Fibroblast of lung (primary cell): ENCODE measurements around the gene CCL13. TPM values are rescaled to one million over a fixed set of nuclear protein-coding genes. Genes with fewer than 3 reads are reported as not detected.

ENCODE experiments used
- DNase-seq, 2 donors: peaks; one replicate each; pipeline versions ENCODE4 v3.0.0 to v3.0.0-alpha.2; 2010; ENCODE audit warnings: low read depth in 2 of 2
- H2AFZ ChIP-seq: 2 replicates; pipeline ENCODE4 v1.5.1; 2012; ENCODE audit warnings: low read length, control low read depth, inconsistent platforms
- H3K27ac ChIP-seq: 2 replicates; pipeline ENCODE4 v1.5.1; 2011; ENCODE audit warnings: low read length, control low read depth; ENCODE audit not compliant: insufficient read depth
- H3K27me3 ChIP-seq: 2 replicates; pipeline ENCODE4 v1.5.1; 2011; ENCODE audit warnings: mild to moderate bottlenecking, low read length; ENCODE audit not compliant: control insufficient read depth, insufficient read depth
- H3K36me3 ChIP-seq: 2 replicates; pipeline ENCODE4 v1.5.1; 2011; ENCODE audit warnings: low read length; ENCODE audit not compliant: control insufficient read depth, insufficient read depth
- H3K4me1 ChIP-seq: 2 replicates; pipeline ENCODE4 v1.5.1; 2011; ENCODE audit warnings: low read length; ENCODE audit not compliant: control insufficient read depth, insufficient read depth; ENCODE audit errors: extremely low read depth
- H3K4me2 ChIP-seq: 2 replicates; pipeline ENCODE4 v1.5.1; 2011; ENCODE audit warnings: low read length, control low read depth; ENCODE audit not compliant: insufficient read depth; ENCODE audit errors: extremely low read depth
- H3K4me3 ChIP-seq, 4 experiments: fragments of 200-600 bp in 1 of 4; sonication (generic) in 1 of 4; replicated peaks in 1 of 4; 2 replicates each; pipeline ENCODE4 v1.5.1; 2011 to 2016; ENCODE audit warnings: low read length in 4 of 4, low read depth in 3 of 4, mild to moderate bottlenecking in 3 of 4, control low read depth in 2 of 4, inconsistent platforms in 1 of 4, mixed read lengths in 1 of 4; ENCODE audit not compliant: insufficient read depth in 1 of 4; ENCODE audit errors: control extremely low read depth in 1 of 4
- H3K79me2 ChIP-seq: 2 replicates; pipeline ENCODE4 v1.5.1; 2012; ENCODE audit warnings: mild to moderate bottlenecking, low read length, inconsistent platforms; ENCODE audit not compliant: control insufficient read depth, insufficient read depth
- H3K9ac ChIP-seq: 2 replicates; pipeline ENCODE4 v1.5.1; 2011; ENCODE audit warnings: mild to moderate bottlenecking, low read length, control low read depth; ENCODE audit not compliant: insufficient read depth
- H3K9me3 ChIP-seq: 2 replicates; pipeline ENCODE4 v1.5.1; 2012; ENCODE audit warnings: low read depth, low read length; ENCODE audit not compliant: control insufficient read depth, insufficient read depth
- H4K20me1 ChIP-seq: 2 replicates; pipeline ENCODE4 v1.5.1; 2011; ENCODE audit warnings: low read length; ENCODE audit not compliant: control insufficient read depth, insufficient read depth; ENCODE audit errors: extremely low read depth
- EZH2 ChIP-seq: IDR thresholded peaks from 2 replicates; pipeline ENCODE4 v1.5.1; 2012; ENCODE audit warnings: low read length, control low read depth, mild to moderate bottlenecking; ENCODE audit errors: missing control alignments
- polyA plus RNA-seq, 2 donors: library from polyadenylated mRNA; depleted of rRNA in 1 of 2; stranded (reverse) in 1 of 2; unstranded in 1 of 2; fragments of >200 nt; gene quantifications; 2 replicates each; pipeline ENCODE4 v1.2.1, GENCODE V29; 2011 to 2012; ENCODE audit warnings: missing spikeins in 1 of 2
- total RNA-seq: library from RNA; depleted of rRNA; stranded (reverse); fragments of >200 nt; gene quantifications from 2 replicates; pipeline ENCODE4 v1.2.1, GENCODE V29; 2014
- TF ChIP-seq, protein P1 (sequence below), 2 donors: IDR thresholded peaks in 1 of 2; conservative IDR thresholded peaks in 1 of 2; 1 replicate in 1 of 2; 2 replicates in 1 of 2; pipeline ENCODE4 v1.5.1; 2011 to 2012; ENCODE audit warnings: low read length in 2 of 2, control low read depth in 1 of 2, inconsistent platforms in 1 of 2, low read depth in 1 of 2, mild to moderate bottlenecking in 1 of 2

The CCL13 gene
- total and polyA plus RNA-seq, 2 donors (not counting 1 experiment from before 2014, with no cell fraction given), result 1.7 TPM; not detected in 1

DNA sequence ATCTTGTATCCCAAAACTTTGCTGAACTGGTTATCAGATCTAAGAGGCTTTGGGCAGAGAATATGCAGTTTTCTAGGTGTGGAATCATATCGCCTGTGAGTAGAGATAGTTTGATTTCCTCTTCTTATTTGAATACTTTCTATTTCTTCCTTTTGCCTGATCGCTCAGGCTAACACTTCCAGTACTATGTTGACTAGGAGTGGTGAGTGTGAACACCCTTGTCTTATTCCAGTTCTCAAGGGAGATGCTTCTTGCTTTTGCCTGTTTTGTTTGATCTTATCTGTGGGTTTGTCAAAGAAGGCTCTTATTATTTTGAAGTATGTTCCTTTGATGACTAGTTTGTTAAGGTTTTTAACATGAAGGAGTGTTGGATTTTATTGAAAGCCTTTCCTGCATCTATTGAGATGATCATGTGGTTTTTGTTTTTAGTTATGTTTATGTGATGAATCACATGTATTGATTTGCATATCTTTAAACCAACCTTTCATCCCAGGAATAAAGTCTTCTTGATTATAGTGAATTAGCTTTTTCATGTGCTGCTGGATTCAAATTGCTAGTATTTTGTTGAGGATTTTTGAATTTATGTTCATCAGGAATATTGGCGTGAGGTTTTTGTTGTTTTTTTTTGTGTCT is 17.0 kb upstream of the CCL13 start:
- H4K20me1 ChIP-seq, result no peaks in the 10 kb centered on the region
- no peaks in the 10 kb centered on the region for H3K36me3 ChIP-seq
- H3K27me3 ChIP-seq, result no peaks in the 10 kb centered on the region
- no peak overlapping the region for H3K9ac ChIP-seq
- no peak for DNase-seq
- H3K4me2 ChIP-seq, result no peak overlapping the region
- no peaks in the 10 kb centered on the region for H3K79me2 ChIP-seq
- H3K4me3 ChIP-seq, result no peak overlapping the region
- H3K9me3 ChIP-seq, result no peaks in the 10 kb centered on the region
- no peak overlapping the region for H2AFZ ChIP-seq
- H3K27ac ChIP-seq, result no peak overlapping the region
- TF ChIP-seq, protein P1, sequence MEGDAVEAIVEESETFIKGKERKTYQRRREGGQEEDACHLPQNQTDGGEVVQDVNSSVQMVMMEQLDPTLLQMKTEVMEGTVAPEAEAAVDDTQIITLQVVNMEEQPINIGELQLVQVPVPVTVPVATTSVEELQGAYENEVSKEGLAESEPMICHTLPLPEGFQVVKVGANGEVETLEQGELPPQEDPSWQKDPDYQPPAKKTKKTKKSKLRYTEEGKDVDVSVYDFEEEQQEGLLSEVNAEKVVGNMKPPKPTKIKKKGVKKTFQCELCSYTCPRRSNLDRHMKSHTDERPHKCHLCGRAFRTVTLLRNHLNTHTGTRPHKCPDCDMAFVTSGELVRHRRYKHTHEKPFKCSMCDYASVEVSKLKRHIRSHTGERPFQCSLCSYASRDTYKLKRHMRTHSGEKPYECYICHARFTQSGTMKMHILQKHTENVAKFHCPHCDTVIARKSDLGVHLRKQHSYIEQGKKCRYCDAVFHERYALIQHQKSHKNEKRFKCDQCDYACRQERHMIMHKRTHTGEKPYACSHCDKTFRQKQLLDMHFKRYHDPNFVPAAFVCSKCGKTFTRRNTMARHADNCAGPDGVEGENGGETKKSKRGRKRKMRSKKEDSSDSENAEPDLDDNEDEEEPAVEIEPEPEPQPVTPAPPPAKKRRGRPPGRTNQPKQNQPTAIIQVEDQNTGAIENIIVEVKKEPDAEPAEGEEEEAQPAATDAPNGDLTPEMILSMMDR (conservative IDR thresholded peaks at IDR 0.05 in 1 of 2, IDR thresholded peaks at IDR 0.05 in 1 of 2; ENCODE audit: low read depth in 1 of 2, low read length in 2 of 2), result no peak
- no peak for TF ChIP-seq EZH2
- H3K4me1 ChIP-seq, result no peaks in the 10 kb centered on the region

DNA sequence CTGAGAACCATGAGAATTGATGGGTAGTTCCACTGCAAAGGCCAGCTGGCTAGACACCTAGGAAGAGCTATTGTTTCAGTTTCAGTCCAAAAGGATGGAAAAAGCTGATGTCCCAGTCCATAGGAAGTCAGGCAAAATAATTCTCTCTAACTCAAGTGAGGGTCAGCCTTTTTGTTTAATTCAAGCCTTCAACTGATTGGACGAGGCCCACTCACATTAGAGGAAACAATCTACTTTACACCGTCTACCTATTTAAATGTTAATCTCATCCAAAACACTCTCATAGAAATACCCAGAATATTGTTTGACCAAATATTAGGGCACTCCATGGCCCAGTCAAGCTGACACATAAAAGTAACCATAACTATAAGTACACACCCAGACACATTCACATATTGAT is 14.4 kb upstream of the CCL13 start:
- Histone ChIP-seq H3K79me2 (no peaks in the 10 kb centered on the region), H4K20me1 (no peaks in the 10 kb centered on the region), H3K4me3 (no peak overlapping the region), H2AFZ (no peak overlapping the region), H3K27ac (no peak overlapping the region), H3K9me3 (no peaks in the 10 kb centered on the region), H3K4me1 (no peaks in the 10 kb centered on the region), H3K36me3 (no peaks in the 10 kb centered on the region), H3K4me2 (no peak overlapping the region), H3K9ac (no peak overlapping the region), H3K27me3 (no peaks in the 10 kb centered on the region)
- DNase-seq, result no peak
- TF ChIP-seq, protein P1 (conservative IDR thresholded peaks at IDR 0.05 in 1 of 2, IDR thresholded peaks at IDR 0.05 in 1 of 2; ENCODE audit: low read depth in 1 of 2, low read length in 2 of 2), result no peak
- TF ChIP-seq EZH2, result no peak

DNA sequence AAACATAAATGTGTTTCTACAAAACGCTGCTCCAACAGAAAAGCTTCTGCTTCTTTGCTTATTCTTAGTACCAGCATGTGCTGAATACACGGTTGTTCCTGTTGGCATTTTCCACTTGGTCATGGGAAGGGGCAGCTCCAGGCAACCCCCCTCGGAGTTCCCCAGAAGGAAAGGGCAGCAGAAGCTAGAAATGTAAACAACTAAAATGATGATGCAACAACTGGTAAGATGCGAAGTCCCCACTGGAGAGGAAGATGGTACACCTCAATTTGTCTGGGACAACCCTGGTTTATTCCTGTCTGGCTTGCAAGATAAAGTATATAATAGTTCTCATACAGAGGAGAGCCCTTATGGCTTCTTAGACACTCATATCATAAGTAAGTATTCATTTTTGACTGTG is 9.2 kb upstream of the CCL13 start:
- no peak for TF ChIP-seq EZH2
- TF ChIP-seq, protein P1 (conservative IDR thresholded peaks at IDR 0.05 in 1 of 2, IDR thresholded peaks at IDR 0.05 in 1 of 2; ENCODE audit: low read depth in 1 of 2, low read length in 2 of 2), result no peak
- H3K9me3 ChIP-seq, result no peaks in the 10 kb centered on the region
- no peaks in the 10 kb centered on the region for H4K20me1 ChIP-seq
- no peak overlapping the region for H3K4me2 ChIP-seq
- no peak overlapping the region for H2AFZ ChIP-seq
- no peak for DNase-seq
- H3K27me3 ChIP-seq, result no peaks in the 10 kb centered on the region
- no peak overlapping the region for H3K9ac ChIP-seq
- no peaks in the 10 kb centered on the region for H3K36me3 ChIP-seq
- H3K79me2 ChIP-seq, result no peaks in the 10 kb centered on the region
- H3K4me1 ChIP-seq, result no peaks in the 10 kb centered on the region
- H3K4me3 ChIP-seq, result no peak overlapping the region
- H3K27ac ChIP-seq, result no peak overlapping the region
